GM19043 (cell line): ENCODE data around the gene REEP6.
"Not testable (repeated sequence)": the region's sequence is repeated elsewhere in the genome, so short reads cannot be mapped to it uniquely, and the experiment has no call there.

Experiments
- ATAC-seq: cut with Tn5 transposase; IDR thresholded peaks from one replicate; pipeline ENCODE4 v1.9.1; 2021; ENCODE audit warnings: low read depth; ENCODE audit not compliant: unreplicated experiment

REEP6 gene

DNA sequence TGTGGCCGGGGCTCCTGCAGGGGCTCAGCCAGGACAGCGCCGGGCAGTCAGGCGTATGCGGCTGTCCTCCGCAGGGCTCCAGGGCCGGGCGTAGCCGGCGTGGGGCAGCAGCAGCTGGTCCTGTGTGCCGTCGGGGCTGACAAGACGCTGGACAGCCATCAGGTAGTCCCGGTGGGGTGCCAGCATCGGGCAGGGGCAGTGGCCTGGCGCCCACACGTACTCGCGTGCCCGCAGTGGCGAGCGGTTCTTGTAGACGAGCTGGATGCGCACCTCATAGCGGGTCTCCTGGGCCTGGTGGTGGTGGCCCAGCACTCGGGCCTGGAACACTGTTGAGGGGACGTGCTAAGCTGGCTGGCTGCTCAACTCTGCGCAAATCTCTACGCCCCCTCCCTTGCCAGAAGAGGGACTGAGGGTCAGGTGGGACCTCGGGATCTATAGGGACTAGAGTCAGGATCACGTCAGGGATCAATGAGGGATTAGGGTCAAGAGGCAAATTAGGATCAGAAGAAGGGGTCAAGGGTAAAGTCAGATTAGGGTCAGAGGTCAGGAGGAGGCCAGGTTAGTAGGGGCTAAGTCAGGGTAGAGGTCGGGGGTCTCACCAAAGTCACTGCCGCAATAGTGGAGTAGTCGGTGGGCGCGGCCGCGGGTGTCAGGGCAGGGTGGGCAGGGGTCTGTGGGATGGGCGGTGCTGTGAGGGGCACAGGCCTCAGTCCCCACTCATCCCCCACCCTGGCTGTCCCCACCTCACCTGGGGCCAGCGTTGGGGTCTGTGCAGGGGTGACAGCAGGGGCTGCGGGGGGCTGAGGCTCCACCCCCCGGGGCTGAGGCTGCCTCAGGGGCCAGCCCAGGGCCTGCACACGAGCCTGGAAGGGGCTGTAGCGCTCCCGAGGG is 15.3 kb downstream of the REEP6 start:
- no peak for ATAC-seq

DNA sequence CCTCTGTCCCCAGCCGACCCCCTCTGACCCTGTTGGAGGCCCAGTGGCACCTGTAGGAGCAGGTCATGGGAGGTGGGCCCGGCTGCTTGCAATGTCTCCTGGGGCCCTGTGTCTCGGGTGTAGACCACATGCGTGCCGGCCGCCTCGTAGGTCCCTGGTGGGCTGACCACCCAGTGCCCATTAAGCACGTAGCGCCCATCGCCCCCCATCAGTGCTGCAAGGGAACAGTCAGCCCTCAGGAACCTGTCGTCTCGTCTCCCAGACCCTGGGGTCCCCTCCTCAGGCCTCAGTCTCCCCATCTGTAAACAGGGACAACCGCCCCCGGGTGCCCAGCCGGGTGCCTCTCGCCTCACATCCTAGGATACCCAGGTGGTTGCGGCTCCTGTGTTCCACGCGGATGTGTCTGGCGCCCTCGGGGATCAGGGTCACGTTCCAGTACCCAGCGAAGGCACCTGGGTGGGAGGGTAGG is 16.2 kb downstream of the REEP6 start:
- ATAC-seq: no peak

DNA sequence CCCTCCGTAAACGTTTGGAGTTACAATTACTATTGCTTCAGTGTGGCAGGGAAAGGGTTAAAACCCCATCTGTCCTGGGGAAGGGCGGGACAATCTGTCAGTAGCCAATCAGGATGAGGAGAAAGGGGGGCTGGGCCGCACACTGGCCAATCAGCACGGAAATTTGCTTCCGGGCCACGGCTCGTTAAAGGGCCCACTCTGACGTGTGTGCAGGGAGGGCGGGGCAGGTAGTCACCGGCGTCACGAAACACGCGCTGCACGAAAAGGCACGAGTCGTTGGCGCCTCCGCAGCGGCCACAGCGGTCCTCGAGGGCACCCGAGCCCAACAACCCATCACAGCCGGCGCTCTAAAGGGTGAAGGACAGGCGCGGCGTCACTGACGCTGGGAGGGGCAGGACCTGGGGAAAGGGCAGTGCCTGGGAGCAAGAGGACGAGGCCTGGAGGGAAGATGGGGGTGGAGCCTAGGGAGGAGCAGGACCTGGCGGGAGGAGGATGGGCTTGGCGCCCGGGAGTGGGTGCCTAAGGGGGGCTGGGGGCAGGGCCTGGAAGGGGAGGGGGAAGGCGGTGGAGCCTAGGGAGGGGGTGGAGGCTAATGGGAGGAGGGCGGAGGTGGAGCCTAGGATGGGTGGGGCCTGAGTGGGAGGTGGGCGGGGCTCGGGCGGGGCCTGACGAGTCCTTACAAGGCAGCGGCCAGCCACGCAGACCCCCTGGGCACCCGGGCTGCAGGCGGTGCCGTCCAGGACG is 17.0 kb downstream of the REEP6 start:
- no peak for ATAC-seq

DNA sequence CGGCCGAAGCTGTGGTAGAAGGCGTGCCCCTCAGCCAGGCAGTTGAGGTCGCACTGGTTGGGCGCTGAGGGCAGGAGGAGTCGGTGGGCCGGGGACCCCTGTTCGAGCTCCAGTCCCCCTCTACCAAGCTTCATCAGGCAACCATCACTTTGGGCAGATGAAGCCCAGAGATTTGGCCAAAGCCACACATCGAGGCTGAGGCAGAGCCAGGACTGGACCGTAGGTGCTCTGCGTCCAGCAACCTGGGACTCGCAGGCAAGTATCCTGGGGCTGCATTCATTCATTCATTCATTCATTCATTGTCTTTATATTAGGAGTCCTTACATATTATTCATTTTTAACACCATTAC is 17.5 kb downstream of the REEP6 start:
- no peak for ATAC-seq

DNA sequence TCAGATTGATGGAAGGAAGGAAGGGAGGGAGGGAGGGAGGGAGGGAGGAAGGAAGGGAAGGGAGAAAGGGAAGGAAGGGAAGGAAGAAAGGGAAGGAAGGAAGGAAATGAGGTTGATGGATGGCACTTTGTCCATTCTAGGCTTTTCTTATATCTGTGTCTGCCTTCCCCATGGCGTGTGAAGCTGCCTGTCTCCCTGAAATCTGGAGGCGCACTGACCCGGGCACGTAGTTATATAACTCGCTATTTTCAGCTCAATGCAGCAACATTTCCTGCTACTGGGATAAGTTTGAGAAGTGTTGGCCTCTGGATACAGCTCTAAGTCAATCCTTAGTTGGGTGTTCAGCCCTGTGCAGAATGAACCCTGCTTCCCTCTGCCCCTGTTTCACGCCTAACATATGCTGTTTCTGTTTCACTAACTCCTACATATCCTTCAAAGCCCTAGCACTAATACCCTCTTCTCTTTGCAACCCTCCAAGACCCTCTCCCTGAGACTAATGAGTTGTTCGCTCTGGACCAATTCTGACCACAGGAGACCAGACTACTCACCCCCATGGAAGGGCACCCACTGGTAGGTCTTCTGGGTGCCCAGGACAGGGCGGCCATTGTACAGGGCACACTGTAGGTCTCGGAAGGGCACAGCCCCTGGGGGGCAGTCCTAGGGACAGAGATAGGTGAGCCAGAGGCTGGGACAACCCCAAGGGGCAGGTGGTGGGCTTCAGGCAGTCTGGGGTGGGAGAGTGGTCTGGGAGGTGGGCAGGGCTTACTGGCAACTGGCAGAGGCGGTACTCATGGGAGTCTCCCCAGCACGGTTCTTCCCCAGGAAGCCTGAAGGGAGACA is 18.8 kb downstream of the REEP6 start:
- ATAC-seq: no peak

DNA sequence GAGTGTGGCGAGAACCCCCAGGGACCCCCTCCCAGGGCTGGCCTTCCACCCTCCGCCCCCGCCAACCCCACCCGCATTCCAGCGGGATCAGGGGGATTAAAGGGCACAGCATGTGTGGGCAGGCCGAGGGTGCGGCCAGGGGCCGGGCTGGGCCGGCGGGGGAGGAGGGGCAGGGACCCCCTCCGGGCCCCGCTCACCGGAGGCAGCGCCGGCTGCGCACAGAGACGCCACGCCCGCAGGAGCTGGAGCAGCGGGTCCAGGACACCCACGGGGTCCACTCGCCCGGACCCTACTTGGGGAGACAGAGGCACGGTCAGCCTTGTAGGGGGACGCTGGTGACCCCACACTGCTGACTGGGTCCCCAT is 19.4 kb downstream of the REEP6 start:
- no peak for ATAC-seq

DNA sequence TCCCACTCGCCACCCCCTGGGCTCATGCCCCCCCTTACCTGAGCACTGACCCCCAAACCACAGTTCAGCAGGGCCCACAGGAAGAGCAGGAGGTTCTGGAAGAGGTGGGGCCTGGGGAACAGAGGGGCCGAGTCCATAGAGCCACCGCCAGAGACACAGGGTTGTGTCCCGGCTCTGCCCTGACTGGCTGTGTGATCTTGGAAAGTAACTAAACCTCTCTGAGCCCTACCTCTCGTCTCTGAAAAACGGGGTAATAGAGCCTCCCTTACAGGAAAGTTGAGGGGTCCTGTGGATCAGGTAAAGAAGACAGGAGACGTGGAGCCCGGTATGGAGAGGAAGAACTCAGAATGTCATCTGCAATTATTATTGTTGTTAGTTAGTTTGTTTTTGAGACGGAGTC is 19.8 kb downstream of the REEP6 start:
- ATAC-seq: no peak

DNA sequence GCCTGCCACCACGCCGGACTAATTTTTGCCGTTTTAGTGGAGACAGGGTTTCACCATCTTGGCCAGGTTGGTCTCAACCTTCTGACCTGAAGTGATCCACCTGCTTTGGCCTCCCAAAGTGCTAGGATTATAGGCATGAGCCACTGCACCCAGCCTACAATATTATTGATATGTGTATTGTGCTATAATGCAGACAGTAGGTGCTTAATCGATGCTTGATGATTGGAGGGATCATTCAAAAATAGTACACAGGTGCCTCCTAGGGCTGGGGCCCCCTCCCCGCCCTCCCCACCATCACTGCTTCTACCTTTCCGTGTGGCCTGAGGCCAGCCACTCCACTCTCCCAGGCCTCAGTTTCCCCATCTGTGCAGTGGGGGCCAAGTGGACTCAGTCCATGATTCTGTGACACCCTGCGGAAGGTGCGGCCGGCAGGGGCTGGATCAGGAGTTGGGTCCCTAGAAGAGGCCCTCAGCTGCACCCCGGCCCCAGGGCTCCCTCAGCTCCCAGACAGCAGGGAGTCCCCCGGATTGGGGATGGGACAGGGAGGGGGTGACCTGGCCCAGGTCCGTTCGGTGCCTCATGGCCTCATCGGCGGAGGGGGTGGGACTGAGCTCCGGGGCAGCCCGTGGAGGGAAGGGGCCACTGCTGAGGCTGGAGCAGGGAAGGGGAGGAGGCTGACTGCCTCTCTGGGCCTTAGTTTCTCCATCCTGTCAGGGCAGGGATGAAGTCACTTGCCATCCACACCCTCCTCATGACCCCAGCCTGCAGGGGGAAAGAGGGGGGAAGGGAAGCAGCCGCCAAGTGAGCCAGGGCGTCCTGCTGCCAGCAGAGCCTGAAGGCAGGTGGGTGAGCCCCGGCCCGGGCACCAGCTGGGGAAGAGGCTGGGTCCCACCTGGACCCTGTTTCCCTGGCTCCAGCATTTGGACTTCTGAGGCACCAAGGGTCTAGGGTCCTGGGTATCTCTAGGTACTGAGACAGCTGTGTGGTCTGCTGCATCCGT is 20.6 kb downstream of the REEP6 start:
- no peak for ATAC-seq

DNA sequence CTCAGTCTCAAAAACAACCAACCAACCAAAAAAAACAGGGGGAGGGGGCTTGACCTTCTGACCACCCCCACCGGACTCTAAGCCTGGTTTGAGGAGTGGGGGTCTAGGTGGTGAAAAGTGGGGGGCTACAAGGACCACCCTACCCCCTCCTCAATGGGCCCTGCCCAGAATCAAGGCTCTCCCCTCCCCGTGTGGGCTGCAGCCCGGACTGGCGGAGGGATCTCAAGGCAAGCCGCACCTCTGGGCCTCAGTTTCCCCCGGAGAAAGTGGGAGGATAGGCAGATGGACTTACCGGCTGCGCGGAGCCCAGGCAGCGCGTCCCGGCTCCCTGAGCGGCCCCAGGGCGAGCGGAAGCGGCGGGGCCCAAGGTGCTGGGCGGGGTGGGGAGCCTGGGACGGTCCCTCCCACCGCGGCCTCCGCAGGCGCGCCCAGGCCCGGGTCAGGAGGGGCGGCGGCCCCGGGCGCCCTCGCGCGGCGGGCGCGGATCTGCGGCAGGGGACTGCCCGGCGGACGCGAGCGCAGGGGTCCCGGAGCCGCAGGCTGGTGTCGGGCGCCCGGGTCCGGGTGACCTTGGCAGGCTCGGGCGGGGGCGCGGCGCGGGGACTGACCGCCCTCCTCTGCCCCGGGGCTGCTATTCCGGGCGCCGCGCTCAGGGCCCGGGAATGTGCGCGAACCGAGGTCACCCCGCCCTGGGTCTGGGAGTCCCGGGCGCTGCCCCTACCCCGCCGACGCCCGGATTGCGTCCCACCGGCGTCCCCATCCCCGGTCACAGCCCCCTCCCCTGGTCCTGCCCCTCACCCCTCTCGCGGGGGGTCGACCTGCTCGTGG is 21.9 kb downstream of the REEP6 start, which contains the start of gene ADAMTSL5:
Gene ADAMTSL5 (minus strand): TSS at position 349 of the 828 bp plus-strand sequence. CDS start 2,076 bp downstream, outside the sequence.
- no peak for ATAC-seq

DNA sequence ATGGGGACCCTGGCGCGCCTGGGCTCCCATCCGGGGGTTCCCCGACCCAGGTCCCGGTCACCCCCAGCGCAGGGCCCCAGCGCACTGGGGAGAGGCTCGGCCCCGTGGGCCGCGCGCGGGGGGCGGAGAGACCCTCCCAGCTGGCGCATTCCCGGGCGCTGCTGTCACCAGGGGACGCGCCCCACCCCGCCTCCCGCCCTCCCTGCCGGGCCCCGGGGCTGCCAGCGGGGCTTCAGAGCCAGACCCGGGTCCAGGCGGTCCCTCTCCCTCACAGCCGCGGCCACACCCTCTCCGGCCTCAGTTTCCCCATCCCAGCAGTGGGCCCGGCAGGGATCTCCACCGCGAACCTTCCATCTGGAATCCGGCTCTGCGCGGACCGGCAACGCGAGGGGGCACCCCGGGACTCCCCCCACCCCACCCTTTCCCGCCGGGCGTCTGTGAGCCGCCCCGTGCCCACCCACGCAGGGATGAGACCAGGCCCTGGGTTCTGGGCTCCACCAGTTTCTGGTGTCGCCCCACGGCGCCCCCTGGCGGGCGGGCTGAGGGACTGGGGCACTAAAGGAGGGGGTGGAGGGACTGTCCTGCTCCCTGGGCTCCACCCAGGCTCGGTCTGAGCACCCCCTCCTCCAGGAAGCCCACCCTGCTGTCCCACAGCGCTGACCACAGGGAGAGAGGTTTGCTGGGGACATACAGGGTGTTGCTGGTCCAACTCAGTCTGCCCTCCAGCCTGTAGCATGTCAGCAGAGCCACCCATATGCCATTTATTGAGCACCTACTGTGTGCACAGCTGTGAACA is 22.7 kb downstream of the REEP6 start:
- no peak for ATAC-seq

DNA sequence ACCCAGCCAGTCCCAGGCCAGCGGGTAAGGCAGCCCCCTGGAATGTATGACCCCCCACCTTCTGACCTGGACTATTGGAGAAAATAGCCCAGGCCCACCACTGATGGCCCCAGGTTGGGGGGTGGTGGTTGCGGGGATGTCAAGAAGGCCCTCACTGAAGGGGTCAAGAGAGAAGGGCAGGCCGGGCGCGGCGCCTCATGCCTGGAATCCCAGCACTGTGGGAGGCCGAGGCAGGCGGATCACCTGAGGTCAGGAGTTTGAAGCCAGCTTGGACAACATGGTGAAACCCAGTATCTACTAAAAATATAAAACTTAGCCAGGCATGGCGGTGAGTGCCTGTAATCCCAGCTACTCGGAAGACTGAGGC is 23.3 kb downstream of the REEP6 start:
- no peak for ATAC-seq

DNA sequence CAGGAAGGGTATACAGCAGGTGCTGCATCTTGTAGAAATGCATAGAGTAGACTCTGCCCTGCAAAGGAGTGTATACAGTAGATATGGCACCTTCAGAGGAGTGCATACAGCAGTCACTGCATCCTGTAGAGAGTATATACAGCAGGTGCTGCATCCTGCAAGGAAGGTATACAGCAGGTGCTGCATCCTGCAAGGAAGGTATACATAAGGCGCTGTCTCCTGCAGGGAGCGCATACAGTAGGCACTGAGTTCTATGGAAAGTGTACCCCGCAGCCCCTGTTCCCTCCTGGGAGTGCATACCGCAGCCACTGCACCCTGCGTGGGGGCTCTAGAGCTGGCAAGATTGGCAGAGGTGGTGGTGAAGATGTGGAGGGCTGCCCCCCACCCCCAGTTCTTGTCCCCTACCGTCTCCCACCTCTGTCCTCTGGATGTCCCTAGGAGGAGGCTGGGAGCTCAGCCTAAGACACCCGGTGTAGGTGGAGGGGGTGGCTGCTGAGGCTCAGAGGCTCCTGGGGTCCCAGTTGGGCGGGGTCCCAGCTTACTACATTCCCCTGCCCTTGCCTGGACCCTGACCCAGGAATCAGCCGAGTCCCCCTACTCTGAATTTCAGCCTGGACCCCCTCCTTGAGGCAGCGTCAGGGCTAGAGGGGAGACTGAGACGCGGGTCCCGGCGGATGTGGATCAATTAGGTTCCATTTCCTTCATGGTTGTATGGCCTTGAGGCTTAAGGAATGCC is 24.2 kb downstream of the REEP6 start:
- ATAC-seq: no peak

DNA sequence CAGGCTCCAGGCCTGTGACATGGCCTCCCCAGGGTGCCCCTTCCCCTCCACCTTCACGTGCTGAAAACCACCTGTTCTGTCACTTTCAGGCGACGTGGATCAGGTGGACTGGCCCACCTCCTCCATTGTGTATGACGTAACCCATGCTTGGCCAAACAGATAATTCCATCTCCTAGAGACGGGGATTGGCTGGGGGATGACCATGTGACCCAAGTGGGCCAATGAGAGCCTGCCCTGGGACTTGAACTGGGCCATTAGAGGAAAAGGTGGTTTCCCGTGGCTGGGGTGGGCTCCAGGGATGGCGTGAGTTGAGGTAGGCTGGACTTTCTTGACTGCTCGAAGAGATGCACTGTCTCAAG is 25.4 kb downstream of the REEP6 start:
- no peak for ATAC-seq

DNA sequence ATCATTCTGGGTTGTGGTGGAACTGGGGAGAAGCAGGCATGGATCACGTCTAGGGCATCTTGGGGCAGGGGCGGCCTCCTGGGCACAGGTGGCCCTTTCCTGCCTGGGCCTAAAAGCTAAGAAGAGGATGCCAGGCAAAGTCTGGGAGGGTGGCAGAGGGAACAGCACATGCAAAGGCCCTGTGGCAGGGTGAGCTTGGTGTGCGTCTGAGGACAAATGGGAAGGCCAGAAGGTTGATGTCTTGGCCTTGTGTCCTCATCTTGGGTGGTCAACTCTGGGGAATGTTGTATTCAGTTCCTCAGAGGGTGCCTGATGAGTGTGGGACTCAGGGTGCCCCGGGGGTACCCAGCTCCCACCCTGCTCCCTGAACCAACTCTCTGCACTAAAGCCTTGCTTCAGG is 27.5 kb downstream of the REEP6 start:
- no peak for ATAC-seq

DNA sequence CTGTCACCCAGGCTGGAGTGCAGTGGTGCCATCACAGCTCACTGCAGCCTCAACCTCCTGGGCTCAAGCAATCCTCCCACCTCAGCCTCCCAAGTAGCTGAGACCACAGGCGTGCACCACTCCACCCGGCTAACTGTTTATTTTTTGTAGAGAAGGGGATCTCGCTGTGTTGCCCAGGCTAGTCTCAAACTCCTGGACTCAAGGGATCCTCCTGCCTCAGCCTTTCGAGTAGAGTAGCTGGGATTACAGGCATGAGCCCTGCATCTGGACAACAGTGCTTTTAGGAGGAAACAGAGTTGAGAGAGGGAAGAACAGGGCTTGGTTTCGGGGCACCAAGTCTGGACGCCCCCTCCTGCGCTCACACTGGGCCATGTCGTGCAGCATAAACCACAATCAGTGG is 28.8 kb downstream of the REEP6 start:
- ATAC-seq: not testable (repeated sequence)

DNA sequence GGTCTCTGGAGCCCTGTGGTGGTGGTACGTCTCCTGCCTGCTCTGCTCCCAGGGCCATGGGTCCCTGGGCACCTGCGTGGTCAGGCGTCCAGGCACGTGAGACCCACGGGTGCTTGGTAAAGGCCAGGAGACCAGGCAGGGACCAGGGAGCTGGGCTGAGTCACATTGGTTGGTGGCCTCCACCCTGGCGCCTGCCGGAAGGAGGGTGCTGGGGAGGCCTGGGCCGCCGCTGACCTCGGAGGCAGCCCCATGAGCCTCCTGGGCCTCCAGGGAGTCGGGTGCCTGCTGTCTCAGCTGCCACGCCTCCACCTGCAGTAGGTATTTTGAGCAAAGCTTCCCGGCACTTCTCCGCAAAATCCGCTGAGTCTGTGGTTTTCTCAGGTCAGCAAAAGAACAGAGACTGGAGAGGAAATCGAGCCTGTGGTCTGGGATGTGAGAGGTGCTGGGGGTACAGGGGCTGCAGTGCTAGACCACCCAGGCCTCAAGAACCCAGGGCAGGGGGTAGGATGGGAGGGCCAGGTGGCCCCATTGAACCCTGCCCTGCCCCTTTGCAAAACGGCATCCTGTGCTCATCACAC is 29.3 kb downstream of the REEP6 start:
- ATAC-seq: no peak

DNA sequence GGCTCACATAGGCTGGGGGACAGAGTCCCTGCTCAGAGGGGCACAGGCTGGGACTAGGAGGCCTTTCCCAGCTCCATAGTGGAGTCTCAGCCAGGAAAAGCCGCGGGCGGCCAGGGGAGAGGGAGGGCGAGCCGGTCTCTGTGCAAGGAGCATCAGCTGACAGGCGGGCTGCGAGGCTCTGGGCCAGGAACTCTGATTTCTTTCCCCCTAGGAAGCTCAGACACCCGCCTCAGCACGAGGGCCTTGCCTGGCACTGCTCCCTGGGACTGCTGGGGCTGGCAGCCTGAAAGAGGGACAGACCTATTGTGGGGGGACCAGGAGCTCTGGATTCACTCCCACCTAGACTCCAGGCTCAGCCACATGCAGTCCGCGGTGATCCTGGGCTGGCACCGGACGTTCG is 30.7 kb downstream of the REEP6 start:
- no peak for ATAC-seq
